GM21447 (cell line): ENCODE results near the gene EIF5A.

ENCODE experiments used
- ATAC-seq: cut with Tn5 transposase; IDR thresholded peaks from one replicate; pipeline ENCODE4 v1.9.1; 2021; ENCODE audit not compliant: unreplicated experiment

Gene EIF5A

DNA sequence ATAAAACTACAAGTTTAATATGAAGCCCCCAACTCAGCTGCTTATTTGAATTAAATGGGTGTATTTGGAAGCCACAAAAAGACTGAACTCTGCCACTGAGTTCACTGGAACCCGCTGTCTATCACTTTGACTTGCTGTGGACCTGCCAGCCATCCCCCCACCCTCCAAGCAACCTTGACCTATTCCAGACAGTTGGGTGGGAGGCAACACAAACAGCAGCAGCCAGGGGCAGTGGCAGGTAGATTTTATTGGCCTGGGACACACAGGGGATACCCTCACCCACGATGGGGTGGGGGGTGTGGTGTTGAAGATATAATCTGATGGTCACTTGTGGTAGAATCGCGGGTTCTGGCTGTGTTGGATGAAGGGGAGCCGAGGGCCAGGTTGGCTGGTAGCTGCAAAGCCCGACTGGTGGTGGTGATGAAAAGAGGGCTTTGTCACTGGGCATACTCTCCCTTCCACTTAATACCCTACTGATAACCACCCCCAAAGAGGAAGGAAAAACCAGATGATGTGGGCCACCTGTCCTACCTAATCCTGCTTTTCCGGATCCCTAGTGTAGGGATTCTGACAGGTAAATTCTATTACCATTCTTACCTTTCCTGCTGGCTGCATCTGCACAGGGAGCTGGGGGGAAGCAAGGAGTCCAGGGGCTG is 5.1 kb downstream of the EIF5A start:
- ATAC-seq = no peak

DNA sequence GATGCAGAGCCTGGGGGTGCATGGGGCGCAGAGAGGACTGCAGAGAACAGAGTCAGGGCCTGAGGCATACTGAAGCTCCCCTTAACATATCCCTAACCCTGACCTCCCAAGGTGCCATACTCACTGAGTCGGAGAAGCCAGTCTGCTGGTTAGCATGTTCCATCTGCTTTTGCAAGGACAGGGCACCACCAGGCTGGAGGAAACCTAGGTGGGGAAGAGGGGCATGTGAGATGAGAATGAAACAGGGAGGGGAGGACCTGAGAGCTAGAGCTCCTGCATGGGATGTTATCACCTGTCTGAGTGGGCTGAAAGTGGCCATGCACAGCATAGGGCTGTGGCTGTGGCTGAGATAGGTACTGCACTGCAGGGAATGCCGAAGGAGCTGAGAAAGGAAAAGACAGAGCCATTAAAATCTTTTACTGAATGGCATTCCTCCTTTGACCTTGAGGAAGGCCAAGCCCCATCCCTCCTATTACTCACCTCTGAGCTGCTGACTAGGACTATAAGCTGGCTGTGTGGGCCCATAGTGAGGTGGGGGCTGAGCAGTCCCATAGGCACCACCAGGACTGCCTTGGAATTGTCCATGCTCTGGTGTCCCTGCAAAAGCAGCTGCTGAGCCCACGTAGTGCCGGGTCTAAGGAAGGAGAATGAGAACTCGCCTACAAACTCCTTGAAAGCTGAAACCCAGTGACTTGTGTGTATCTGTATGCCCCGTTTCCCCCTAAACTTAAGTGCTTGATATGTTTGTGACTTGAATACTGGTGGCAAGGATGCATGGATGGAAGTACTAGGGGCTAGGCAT is 5.9 kb downstream of the EIF5A start:
- ATAC-seq = no peak

DNA sequence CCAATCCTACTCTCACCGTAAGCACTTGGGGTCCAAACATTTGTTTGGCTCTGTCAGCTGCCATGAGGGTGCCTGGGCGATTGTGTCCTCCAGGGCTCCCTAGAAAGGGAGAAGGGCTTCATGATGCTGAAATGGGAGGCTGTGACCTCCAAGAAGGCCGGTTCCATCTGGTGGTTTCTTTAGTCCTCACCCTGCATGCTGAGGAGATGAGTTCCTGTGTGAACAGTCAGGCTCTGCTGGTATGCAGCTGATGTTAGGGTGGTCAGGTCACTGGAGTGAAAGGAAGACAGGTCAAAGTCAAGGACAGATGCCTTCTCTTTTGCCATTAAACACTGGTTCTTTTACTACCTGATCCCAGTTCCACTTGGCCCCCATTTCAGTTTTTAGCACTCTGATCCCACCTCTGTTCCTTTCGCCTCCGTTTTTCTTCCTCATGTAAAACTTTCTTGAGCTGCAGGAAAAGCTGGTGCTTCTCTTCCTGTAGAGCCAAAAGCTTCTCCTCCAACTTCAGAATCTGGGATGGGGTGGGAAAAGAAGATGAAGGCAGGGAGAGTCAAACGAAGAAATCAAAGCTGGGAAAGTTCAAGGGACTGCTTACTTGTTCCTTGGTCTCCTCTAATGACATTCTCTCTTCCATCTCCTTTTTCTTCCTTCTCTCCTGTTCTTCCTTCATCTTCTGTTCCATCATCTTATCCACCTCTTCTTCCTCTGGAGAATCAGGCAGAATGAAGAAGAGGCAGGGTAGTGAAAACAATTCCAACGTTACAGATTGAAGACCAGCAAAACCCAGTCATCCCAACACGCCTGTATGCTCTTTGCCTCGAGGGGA is 6.7 kb downstream of the EIF5A start:
- no peak for ATAC-seq

DNA sequence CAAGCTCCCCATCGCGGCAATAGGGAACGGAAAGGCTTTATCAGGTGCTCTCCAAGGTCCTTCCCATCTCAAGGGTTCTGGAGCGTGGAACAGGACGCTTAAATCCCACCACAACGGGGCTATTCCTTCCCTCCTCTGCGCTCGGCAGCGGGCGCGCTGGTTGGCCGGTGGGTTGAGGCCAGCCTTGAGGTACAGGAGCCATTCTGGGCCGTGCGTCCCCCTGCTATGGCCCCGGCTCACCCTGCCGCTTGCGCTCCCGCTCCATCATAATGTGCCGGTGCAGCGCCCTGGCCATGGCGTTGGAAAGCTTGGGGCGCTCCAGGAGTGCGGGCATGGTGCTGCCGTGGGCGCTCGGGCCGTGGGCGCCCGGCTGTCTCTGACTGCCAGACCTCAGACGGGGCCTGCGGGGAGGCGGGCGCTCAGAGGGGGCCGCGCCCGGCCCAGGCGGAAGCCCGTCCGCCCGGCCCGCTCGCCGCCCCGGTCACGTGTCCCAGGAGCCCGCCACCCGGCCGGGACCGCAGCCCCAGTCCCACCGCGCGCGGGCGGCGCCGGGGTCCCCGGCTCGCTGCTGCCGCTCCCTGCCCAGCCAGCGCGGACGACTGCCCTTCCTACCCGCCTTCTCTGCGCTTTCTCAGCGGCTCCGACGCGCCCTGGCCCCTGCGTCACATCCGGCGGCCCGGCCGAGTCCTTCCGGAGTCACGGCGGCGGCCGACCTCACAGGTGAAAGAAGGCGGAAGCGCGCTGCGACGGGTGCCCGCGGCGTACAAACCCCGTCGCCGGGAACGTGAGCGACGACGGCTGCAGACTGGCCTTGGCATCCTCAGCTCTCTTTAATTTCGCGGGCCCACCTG is 7.5 kb downstream of the EIF5A start, which contains the start of gene GPS2:
TSS of gene GPS2 (minus strand) at position 642 of the 851 bp plus-strand sequence. CDS start at position 334, 308 bp downstream.
- ATAC-seq = peak; percentile 71

DNA sequence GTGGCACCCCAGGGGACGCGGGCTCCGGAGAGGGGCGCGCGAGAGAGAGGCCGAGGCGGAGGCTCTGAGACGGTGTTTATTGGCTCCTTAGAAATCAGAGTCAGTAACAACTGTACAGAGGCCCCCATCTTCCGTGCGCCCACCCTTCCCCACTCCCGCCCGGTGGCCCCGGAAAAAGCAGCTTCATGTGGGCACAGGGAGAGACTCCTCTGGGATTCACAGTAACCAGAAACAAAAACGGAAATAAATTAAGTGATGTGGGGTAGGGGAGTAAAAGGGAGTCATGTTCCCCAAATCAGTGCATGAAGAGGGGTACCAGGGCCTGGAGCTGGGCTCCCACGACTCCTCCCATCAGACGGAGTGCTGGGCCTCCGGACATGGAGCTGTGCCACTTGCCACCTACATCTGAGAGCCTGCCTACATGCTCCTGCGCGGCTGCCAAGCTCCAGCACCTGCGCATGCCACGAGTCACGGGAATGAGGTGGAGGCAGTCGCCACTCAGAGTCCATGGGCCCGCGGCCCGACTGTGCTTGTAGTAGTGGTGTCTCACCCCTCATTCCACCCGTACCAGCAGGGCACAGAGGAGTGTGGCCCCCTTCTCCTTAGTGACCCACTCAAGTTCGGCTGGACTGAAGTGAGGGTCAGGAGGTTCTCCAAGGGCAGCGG is 8.3 kb downstream of the EIF5A start:
- ATAC-seq = no peak

DNA sequence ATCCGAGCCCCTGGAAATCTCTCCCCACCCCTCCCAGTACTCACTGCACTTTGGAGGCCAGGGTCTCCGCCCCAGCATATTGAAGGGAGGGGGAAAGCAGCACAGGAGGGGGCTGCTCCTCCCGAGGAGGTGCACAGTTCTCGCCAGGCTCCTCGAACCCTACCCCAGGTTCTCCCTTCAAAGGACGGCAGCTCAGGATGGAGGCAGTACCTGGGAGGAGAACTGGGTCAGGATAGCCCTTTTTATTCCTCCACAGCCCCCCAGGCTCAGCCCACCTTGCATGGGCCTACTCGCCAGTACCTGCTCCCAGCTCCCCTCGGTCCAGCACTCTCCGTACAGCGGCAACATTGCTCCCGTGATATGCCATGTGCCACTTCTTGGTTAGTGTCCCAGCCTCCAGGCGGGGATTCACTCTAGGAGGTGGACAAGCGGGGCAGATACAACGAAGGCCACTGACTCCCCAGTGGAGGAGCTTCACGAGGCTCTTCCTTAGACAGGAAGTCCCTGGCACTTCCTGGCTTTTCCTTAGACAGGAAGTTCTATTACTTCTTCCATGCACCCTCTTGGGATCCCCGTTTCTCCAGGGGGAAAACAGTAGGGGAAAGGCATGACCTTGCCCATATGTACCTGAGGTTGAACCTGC is 9.9 kb downstream of the EIF5A start:
- ATAC-seq = no peak

- ATAC-seq = no peak
These were observed 10.9 kb downstream of the EIF5A start for GRCh38 chr17:7318121-7318860.

GRCh38 chr17:7321466-7321865 is 14.0 kb downstream of the EIF5A start:
- ATAC-seq = no peak

DNA sequence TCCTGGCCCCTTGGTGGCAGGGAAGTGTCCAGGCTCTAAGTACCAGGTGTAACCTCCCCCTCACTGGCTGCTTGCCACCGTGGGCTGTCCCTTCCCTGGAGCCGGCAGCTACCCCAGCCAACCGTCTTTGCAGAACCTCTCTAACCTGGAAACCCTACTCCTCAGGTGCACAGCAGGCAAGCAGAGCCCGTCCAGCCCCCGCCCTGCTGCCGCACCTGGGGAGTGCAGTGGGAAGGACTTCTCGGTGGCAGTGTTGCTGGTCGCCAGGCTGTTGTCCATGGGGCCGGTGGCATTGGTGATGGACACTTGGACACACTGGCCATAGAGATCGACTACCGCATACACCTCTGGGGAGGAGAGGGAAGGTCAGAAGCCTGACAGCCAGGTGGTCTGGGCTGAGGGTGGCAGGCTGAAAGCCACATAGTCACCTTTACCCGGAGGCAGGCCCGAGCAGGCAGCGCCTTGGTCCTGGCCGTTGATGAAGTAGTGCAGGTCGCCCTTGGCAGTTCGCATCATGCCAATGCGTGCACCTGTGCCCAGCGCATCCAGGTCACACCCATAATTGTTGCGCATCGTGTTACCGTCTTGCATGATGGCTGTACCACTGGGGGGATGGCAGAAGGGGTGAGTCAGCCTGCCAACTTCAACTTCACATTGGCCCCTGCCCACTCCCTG is 15.2 kb downstream of the EIF5A start:
- no peak for ATAC-seq

- no peak for ATAC-seq
These were observed 16.5 kb downstream of the EIF5A start for GRCh38 chr17:7323731-7324437.

DNA sequence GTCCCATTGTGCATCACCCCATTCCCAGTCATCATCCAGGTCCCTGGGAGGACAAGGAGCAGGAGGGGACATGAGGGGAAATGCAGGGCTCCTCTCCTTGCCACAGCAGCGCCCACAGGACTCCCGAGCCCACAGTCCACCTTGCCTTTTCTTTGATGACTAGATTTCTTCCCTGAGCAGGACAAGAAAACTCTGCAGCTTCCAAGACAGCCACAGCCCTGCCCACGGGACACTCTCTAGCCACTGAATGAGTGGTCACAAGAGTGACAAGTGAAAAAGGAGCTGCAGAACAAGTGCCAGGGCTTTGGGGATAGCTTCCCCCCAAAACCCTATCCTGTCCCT is 17.0 kb downstream of the EIF5A start:
- ATAC-seq = no peak

DNA sequence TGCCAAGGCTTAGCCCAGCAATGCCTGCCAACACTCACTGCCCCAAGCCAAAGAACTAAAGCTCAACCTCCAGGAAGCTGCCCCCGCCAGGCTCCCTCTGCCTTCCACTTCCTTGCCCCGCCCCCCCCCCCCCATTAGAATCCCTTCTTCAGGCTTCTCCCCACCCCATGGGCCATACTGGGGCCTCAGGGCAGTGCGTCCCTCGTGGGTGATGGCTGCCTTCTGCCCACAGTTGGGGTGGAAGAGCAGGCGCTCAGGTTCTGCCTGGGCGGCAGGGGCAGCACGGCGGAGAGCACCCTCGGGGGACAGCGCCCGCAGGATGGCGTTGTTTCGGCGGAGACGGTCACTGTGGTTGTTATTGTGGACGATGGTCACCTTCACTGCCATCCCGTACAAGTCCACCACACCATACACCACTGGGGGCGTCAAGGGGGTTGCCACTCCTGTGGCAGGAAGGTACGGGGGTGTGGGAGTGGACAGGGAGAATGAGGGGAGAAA is 17.7 kb downstream of the EIF5A start:
- no peak for ATAC-seq

DNA sequence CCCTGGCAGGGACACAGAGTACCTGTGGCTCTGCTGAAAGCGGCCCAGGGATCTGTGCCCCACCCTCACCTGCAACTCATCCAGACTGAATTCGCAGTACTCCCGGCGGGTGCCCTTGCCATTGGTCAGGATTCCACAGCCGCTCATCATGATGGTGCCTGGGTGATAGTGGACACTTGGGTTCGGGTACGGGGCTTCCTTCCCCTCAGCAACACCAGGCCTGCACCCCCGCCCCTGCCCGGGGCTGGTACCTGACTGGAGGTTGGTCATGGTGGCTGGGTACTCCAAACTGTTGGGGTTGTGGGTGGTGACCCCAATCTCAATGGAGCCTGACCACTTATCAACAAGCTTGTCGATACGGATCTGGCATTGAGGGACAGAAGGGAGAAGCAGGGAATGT is 18.8 kb downstream of the EIF5A start:
- no peak for ATAC-seq

DNA sequence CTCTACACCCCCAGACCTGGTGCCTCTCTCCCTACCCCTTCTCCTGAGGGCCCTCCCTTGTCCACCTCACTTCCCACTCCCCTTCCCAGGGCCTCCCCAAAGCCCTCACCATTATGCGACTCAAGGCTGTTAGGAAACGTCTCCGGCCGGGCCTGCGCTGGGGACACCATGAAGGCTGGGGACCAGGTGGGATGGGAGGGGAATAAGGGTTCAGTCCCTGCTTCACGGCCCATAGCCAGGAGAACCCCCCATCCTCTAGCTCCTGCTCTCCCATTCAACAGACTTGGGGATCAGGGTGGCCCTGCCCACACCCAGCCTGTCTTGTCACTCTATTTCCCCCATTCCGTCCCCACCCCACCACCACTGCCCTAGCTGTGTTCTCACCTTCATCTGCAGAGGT is 19.6 kb downstream of the EIF5A start:
- ATAC-seq = no peak

DNA sequence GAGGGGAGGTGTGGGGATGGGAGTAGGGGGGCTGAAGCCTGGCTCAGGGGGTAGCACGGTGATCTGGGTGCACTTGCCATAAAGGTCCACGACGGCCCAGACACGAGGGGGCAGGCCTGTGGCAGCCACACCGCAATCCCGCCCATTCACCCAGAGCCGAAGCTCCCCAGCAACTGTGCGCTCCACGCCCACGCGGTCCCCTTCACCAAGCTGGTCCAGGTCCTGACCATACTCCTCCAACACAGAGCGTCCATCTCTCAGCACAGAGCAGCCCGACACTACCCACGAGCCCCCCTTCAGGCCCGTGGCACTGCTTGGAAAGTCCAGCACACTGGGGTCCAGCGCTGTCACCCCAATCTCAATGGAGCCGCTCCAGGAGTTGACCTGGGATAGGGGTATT is 20.1 kb downstream of the EIF5A start:
- ATAC-seq = no peak

DNA sequence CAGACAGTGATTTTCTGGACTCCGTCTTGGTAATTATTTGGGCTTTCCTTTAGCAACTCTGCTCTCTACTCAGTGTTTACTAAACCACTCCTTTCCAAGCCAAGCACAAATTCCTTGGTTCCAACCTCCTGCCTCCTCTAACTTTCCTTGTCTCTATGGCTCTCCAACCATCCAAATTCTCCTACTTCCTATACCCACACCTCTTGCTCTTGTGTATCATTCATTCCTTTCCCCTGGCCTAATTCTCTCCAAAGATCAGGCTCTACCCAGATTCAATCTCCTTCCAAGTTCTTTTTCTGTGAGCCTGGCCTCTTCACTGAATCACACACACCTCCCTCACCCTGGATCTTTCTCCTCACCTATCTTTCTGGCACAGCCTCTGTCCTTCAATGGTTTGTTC is 20.6 kb downstream of the EIF5A start:
- no peak for ATAC-seq

GRCh38 chr17:7328840-7329373 is 21.5 kb downstream of the EIF5A start, which contains the start of gene NEURL4:
TSS of gene NEURL4 (minus strand) at chr17:7329335. CDS start at chr17:7329312, 23 bp downstream.
- ATAC-seq = peak; percentile 7
